ENCODE results near the gene TXNRD2. TPM values are rescaled to one million over a fixed set of nuclear protein-coding genes. Genes with fewer than 3 reads are reported as not detected.

Gene TXNRD2
- total and polyA plus RNA-seq, 8 donors: 6.4 to 69.5 (median 42.3) TPM

DNA sequence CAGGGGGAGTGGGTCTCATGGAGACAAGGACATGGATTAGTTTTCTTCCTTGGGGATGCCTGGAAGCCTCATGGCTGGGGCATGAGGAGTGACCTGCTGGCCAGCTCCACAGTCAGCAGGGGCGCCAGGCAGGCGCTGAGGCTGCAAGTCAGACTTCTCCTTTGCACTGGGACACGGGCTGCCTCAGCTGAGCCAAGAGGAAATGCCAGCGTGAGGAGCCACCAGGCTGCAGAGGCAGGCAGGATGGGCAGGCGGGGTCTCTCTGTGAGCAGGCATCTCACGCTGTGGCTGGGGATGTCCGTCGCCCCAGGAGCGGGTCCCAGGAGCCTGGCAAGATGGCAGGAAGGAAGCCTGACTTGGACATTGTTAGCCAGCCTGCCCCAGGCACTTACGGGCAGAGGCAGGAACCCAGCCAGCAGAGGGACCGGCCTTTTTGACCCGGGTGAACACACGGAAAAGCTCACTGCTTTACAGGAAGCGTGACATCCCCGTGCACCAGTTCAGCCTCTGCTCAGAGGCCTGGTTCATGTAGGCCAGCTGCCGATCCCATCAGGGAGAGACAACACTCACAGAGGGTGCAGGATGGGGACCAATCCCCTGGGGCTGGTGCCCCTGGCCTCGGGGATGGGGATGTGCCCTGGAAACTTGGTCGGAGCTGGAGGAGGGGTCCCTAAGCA, 97.1 kb downstream of the TXNRD2 start:
- intact Hi-C loops (cut with DNase I; ENCODE audit: low total_unique reads): no loop called here

DNA sequence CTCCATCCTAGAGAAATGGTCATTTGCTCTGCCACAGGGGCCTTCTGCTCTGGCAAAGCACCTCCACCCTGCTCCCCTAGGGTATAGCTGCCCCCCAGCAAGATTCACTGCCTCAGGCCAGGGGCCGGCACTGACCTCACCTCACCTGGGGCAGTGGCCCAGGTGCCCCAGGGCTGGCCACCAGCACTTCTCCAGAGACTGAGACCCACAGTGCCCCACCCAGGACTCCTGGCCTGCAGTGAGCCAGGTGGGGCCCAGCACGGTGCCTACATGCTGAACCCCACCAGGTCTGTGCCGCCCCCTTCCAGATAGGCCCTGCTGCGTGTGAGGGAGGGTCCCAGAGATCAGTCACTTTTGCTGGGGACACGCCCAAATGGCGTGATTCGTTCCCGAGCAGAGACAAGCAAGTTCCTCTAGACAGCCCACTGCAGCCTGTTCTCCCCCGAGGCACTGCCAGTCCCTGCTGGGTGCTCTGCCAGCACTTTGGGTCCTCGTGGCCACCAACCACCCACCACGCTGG, 97.7 kb downstream of the TXNRD2 start:
- DNase-seq: no peak
- 43 to 60% (median 50%) methylated on average over 7 to 11 of the region's 11 CpGs for WGBS, 5 donors

More for the DNA sequence above, 97.1 kb downstream of the TXNRD2 start:
- H3K27ac ChIP-seq: peak overlapping the region in 4 of 5 donors; percentile 24 to 66 (median 53)
- peaks cover 0 to 16% (median under 1%) of the 10 kb centered on the region in 4 donors for H3K36me3 ChIP-seq
- no peaks in the 10 kb centered on the region for H3K27me3 ChIP-seq
- no peak overlapping the region for H3K4me3 ChIP-seq
- H3K9me3 ChIP-seq: no peaks in the 10 kb centered on the region
- WGBS, 5 donors: 21 to 31% (median 23%) methylated on average over 9 to 18 of the region's 18 CpGs
- TF ChIP-seq POLR2AphosphoS5 (IDR thresholded peaks at IDR 0.05): peak in 2 of 3 donors; percentile 11 to 45
- TF ChIP-seq, protein P1, sequence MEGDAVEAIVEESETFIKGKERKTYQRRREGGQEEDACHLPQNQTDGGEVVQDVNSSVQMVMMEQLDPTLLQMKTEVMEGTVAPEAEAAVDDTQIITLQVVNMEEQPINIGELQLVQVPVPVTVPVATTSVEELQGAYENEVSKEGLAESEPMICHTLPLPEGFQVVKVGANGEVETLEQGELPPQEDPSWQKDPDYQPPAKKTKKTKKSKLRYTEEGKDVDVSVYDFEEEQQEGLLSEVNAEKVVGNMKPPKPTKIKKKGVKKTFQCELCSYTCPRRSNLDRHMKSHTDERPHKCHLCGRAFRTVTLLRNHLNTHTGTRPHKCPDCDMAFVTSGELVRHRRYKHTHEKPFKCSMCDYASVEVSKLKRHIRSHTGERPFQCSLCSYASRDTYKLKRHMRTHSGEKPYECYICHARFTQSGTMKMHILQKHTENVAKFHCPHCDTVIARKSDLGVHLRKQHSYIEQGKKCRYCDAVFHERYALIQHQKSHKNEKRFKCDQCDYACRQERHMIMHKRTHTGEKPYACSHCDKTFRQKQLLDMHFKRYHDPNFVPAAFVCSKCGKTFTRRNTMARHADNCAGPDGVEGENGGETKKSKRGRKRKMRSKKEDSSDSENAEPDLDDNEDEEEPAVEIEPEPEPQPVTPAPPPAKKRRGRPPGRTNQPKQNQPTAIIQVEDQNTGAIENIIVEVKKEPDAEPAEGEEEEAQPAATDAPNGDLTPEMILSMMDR (IDR thresholded peaks at IDR 0.05): no peak
- DNase-seq: peak; percentile 55 to 57
- H3K4me1 ChIP-seq: peaks cover 31 to 42% (median 37%) of the 10 kb centered on the region in 4 donors

DNA sequence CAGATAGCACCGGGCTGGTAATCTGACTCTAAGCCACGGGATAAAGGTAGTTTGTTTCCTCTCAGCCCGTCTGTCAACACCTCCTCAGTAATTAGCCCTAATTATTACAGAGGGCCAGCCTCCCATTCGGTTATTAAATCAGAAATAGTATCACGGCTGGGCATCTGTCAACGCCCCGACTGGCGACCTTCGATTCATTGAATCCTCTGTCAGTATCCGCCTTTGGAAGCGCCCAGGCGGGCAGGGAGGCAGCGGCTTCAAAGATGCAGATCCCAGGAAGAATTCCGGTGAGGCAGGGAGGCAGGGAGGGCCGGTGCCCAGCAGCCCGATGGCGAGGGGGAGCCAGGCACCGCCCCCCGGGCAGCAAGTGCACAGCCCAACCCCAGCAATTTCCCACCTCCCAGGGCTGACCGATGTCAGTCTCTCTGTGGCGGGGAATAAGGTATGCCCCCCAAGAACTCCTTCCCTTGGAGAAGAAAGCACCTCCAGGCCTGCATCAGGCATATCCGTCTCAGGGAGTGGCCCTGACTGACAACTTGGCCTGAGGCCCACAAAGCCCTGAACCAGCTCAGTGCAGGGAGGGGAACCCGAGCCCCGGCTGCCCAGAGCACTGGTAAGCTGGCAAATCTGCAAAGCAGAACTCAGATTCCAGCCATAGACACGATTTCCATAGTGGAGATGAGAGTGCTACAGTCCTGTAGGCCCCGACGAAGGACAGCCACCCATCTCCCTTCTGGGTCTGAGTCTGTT, 98.3 kb downstream of the TXNRD2 start:
- H3K27ac ChIP-seq: peak overlapping the region in 4 of 5 donors; percentile 24 to 66 (median 53)

More for the DNA sequence above, 97.7 kb downstream of the TXNRD2 start:
- Histone ChIP-seq H3K4me3 (no peak overlapping the region), H3K9me3 (no peaks in the 10 kb centered on the region), H3K27ac (peak overlapping the region in 4 of 5 donors; percentile 24 to 66 (median 53)), H3K27me3 (no peaks in the 10 kb centered on the region), H3K4me1 (peaks cover 25 to 40% (median 33%) of the 10 kb centered on the region in 4 donors), H3K36me3 (peaks cover 0 to 10% (median 0%) of the 10 kb centered on the region in 4 donors)
- intact Hi-C loops (cut with DNase I; ENCODE audit: low total_unique reads): no loop called here
- TF ChIP-seq, protein P1 (IDR thresholded peaks at IDR 0.05): no peak
- TF ChIP-seq POLR2AphosphoS5 (IDR thresholded peaks at IDR 0.05): no peak
- TF ChIP-seq POLR2A (IDR thresholded peaks at IDR 0.05): no peak
- no peak for TF ChIP-seq EP300 (IDR thresholded peaks at IDR 0.05)

More for the DNA sequence above, 98.3 kb downstream of the TXNRD2 start:
- DNase-seq: peak; percentile 48 to 67
- peaks cover 19 to 33% (median 27%) of the 10 kb centered on the region in 4 donors for H3K4me1 ChIP-seq
- no peaks in the 10 kb centered on the region for H3K9me3 ChIP-seq
- H3K27me3 ChIP-seq: no peaks in the 10 kb centered on the region
- H3K4me3 ChIP-seq: no peak overlapping the region
- H3K36me3 ChIP-seq: peaks cover 0 to 9% (median 0%) of the 10 kb centered on the region in 4 donors
- intact Hi-C loops (cut with DNase I; ENCODE audit: low total_unique reads): no loop called here
- TF ChIP-seq POLR2AphosphoS5 (IDR thresholded peaks at IDR 0.05): no peak
- TF ChIP-seq EP300 (IDR thresholded peaks at IDR 0.05): no peak
- TF ChIP-seq POLR2A (IDR thresholded peaks at IDR 0.05): no peak
- TF ChIP-seq, protein P1 (IDR thresholded peaks at IDR 0.05): no peak
- 43 to 75% (median 57%) methylated on average over 21 to 27 of the region's 27 CpGs for WGBS, 5 donors
